Astrocyte (in vitro differentiated cells and primary cell): ENCODE measurements around the gene CIBAR2. TPM values are rescaled to one million over a fixed set of nuclear protein-coding genes. Genes with fewer than 3 reads are reported as not detected.

Experiments used
- DNase-seq: peaks from one replicate; pipeline ENCODE4 v3.0.0-alpha.2; 2010; ENCODE audit warnings: low read depth
- FAIRE-seq: peaks from 2 replicates; lab custom pipeline; 2011; peaks lifted over from hg19 to GRCh38; lab: Jason Lieb, UNC
- H2AFZ ChIP-seq: 2 replicates; pipeline ENCODE4 v1.6.0; 2012; ENCODE audit warnings: low read depth, low read length, inconsistent platforms
- H3K27ac ChIP-seq: 2 replicates; pipeline ENCODE4 v1.5.1; 2011; ENCODE audit warnings: low read depth, low read length, inconsistent platforms
- H3K27me3 ChIP-seq: 2 replicates; pipeline ENCODE4 v1.6.0; 2011; ENCODE audit warnings: low read length, inconsistent platforms; ENCODE audit not compliant: insufficient read depth
- H3K36me3 ChIP-seq: 2 replicates; pipeline ENCODE4 v1.5.1; 2011; ENCODE audit warnings: low read length, inconsistent platforms; ENCODE audit not compliant: insufficient read depth
- H3K4me1 ChIP-seq: 2 replicates; pipeline ENCODE4 v1.5.1; 2011; ENCODE audit warnings: low read length, inconsistent platforms; ENCODE audit not compliant: insufficient read depth
- H3K4me2 ChIP-seq: 2 replicates; pipeline ENCODE4 v1.6.0; 2012; ENCODE audit warnings: low read length, inconsistent platforms
- H3K4me3 ChIP-seq: 2 replicates; pipeline ENCODE4 v1.5.1; 2011; ENCODE audit warnings: low read depth, mild to moderate bottlenecking, low read length, inconsistent platforms; ENCODE audit not compliant: insufficient read depth
- H3K79me2 ChIP-seq: 2 replicates; pipeline ENCODE4 v1.6.0; 2012; ENCODE audit warnings: mild to moderate bottlenecking, low read length, inconsistent platforms; ENCODE audit not compliant: insufficient read depth
- H3K9ac ChIP-seq: 2 replicates; pipeline ENCODE4 v1.6.0; 2012; ENCODE audit warnings: mild to moderate bottlenecking, low read length, inconsistent platforms
- H3K9me3 ChIP-seq: 2 replicates; pipeline ENCODE4 v1.5.1; 2012; ENCODE audit warnings: low read depth, mild to moderate bottlenecking, low read length, inconsistent platforms; ENCODE audit not compliant: insufficient read depth
- H4K20me1 ChIP-seq: 2 replicates; pipeline ENCODE4 v1.6.0; 2012; ENCODE audit warnings: low read length, inconsistent platforms; ENCODE audit not compliant: insufficient read depth
- H3K27ac Mint-ChIP-seq: one replicate; pipeline ENCODE4 v1.8.0; 2021; ENCODE audit warnings: mild to moderate bottlenecking, mixed read lengths; ENCODE audit not compliant: unreplicated experiment
- H3K27me3 Mint-ChIP-seq: one replicate; pipeline ENCODE4 v1.8.0; 2021; ENCODE audit warnings: low read depth, mixed read lengths; ENCODE audit not compliant: unreplicated experiment
- H3K36me3 Mint-ChIP-seq: one replicate; pipeline ENCODE4 v1.8.0; 2021; ENCODE audit warnings: low read depth, mixed read lengths; ENCODE audit not compliant: unreplicated experiment
- H3K4me1 Mint-ChIP-seq: one replicate; pipeline ENCODE4 v1.8.0; 2021; ENCODE audit warnings: low read depth, mixed read lengths; ENCODE audit not compliant: unreplicated experiment
- H3K4me3 Mint-ChIP-seq: one replicate; pipeline ENCODE4 v1.8.0; 2021; ENCODE audit warnings: mild to moderate bottlenecking, moderate library complexity, mixed read lengths; ENCODE audit not compliant: unreplicated experiment
- H3K9me3 Mint-ChIP-seq: one replicate; pipeline ENCODE4 v1.8.0; 2021; ENCODE audit warnings: mild to moderate bottlenecking, mixed read lengths; ENCODE audit not compliant: unreplicated experiment
- EZH2 ChIP-seq: IDR thresholded peaks from 2 replicates; pipeline ENCODE4 v1.6.1; 2012; ENCODE audit warnings: mild to moderate bottlenecking, low read length, inconsistent platforms; ENCODE audit not compliant: insufficient read depth
- total RNA-seq: library from RNA; stranded (reverse); gene quantifications from 2 replicates; pipeline ENCODE4 v1.2.1, GENCODE V29; 2021
- TF ChIP-seq, protein P1 (sequence below): IDR thresholded peaks from 2 replicates; pipeline ENCODE4 v1.5.1; 2011; ENCODE audit warnings: low read depth, mild to moderate bottlenecking, inconsistent platforms, low read length, moderate library complexity; ENCODE audit not compliant: insufficient read depth

The CIBAR2 gene
- total RNA-seq, 1 donor from 2014 or later, result not detected

DNA sequence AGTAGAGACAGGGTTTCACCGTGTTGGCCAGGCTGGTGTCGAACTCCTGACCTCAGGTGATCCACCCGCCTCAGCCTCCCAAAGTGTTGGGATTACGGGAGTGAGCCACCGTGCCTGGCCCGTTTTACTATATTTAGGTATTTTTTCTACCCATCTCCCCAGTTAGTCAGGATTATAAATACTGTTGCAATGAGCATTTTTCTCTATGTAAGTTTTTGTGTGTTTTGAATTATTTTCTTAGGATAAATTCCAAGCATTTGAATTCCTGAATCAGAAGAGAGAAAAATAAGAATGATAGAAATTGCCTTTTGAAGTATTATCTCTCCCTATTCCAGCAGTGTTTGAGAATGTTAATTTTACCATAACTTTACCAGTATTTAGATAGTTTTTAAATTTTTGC, 48.1 kb downstream of the CIBAR2 start:
- H3K36me3 ChIP-seq, result no peaks in the 10 kb centered on the region
- H3K9ac ChIP-seq, result no peak overlapping the region
- H3K27ac Mint-ChIP-seq, result no peak overlapping the region
- DNase-seq (no peak), FAIRE-seq (no peak)
- no peak overlapping the region for H3K4me3 Mint-ChIP-seq
- H3K4me1 ChIP-seq, result no peaks in the 10 kb centered on the region
- H3K79me2 ChIP-seq, result no peaks in the 10 kb centered on the region
- peaks cover 18% of the 10 kb centered on the region for H3K27me3 Mint-ChIP-seq
- no peaks in the 10 kb centered on the region for H3K4me1 Mint-ChIP-seq
- no peak overlapping the region for H3K4me2 ChIP-seq
- no peaks in the 10 kb centered on the region for H3K9me3 ChIP-seq
- TF ChIP-seq, protein P1, sequence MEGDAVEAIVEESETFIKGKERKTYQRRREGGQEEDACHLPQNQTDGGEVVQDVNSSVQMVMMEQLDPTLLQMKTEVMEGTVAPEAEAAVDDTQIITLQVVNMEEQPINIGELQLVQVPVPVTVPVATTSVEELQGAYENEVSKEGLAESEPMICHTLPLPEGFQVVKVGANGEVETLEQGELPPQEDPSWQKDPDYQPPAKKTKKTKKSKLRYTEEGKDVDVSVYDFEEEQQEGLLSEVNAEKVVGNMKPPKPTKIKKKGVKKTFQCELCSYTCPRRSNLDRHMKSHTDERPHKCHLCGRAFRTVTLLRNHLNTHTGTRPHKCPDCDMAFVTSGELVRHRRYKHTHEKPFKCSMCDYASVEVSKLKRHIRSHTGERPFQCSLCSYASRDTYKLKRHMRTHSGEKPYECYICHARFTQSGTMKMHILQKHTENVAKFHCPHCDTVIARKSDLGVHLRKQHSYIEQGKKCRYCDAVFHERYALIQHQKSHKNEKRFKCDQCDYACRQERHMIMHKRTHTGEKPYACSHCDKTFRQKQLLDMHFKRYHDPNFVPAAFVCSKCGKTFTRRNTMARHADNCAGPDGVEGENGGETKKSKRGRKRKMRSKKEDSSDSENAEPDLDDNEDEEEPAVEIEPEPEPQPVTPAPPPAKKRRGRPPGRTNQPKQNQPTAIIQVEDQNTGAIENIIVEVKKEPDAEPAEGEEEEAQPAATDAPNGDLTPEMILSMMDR, result no peak
- no peak for TF ChIP-seq EZH2
- H3K36me3 Mint-ChIP-seq, result peaks cover 12% of the 10 kb centered on the region
- no peak overlapping the region for H2AFZ ChIP-seq
- no peaks in the 10 kb centered on the region for H3K27me3 ChIP-seq
- H4K20me1 ChIP-seq, result peaks cover 5% of the 10 kb centered on the region
- H3K4me3 ChIP-seq, result no peak overlapping the region
- H3K27ac ChIP-seq, result no peak overlapping the region
- no peaks in the 10 kb centered on the region for H3K9me3 Mint-ChIP-seq

DNA sequence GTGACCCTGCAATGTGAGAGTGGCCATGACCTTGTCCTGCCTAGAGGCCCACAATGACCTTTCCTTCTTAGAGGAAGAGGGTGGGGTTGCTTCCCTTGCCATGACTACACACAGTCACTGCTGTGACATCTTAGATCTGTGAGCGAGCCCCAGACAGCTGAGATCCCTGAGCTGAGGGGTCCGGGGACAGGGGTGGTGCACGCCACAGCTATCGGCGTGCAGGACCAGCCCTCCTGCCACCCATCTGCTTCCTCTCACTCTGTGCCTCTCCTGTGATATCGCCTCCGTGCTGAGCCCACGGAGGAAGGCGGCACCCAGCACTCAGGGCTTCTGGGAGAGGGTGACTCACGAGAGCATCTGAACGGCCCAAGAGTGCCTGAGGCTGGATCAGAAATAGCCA, 49.4 kb downstream of the CIBAR2 start:
- H3K9ac ChIP-seq, result no peak overlapping the region
- no peak overlapping the region for H2AFZ ChIP-seq
- no peaks in the 10 kb centered on the region for H3K36me3 ChIP-seq
- Mint-ChIP-seq H3K9me3 (no peaks in the 10 kb centered on the region), H3K4me3 (no peak overlapping the region), H3K27me3 (peaks cover 20% of the 10 kb centered on the region), H3K36me3 (peaks cover 12% of the 10 kb centered on the region), H3K4me1 (no peaks in the 10 kb centered on the region), H3K27ac (no peak overlapping the region)
- no peak overlapping the region for H3K4me3 ChIP-seq
- H4K20me1 ChIP-seq, result peaks cover 5% of the 10 kb centered on the region
- no peaks in the 10 kb centered on the region for H3K79me2 ChIP-seq
- no peaks in the 10 kb centered on the region for H3K4me1 ChIP-seq
- FAIRE-seq (no peak), DNase-seq (no peak)
- no peaks in the 10 kb centered on the region for H3K9me3 ChIP-seq
- no peak overlapping the region for H3K4me2 ChIP-seq
- no peaks in the 10 kb centered on the region for H3K27me3 ChIP-seq
- no peak for TF ChIP-seq EZH2
- TF ChIP-seq, protein P1, result no peak
- no peak overlapping the region for H3K27ac ChIP-seq

DNA sequence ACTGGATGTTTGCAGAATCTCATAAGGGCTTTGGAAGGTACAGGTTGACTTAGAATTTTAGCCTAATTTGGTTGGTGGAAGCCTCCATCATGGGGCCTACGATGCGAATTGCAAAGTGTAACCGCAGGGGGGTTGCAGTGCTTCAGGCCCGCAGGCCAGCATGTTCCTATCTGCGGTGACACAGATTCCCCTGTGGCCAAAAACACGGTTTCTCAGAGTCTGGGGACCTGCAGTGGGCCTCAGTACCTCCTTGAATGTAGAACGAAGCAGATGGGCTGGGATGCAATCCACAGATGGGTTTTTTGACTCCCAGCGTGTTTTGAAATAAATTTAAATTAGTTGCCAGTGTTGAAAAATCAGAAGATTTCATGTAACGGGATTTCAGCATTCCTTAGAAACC, 49.9 kb downstream of the CIBAR2 start:
- Histone ChIP-seq H4K20me1 (peaks cover 9% of the 10 kb centered on the region), H3K4me1 (no peaks in the 10 kb centered on the region), H3K4me3 (no peak overlapping the region), H3K9ac (no peak overlapping the region), H3K36me3 (no peaks in the 10 kb centered on the region), H3K27me3 (no peaks in the 10 kb centered on the region), H3K79me2 (no peaks in the 10 kb centered on the region), H3K4me2 (no peak overlapping the region), H3K9me3 (no peaks in the 10 kb centered on the region), H3K27ac (no peak overlapping the region), H2AFZ (no peak overlapping the region)
- Mint-ChIP-seq H3K27ac (no peak overlapping the region), H3K4me3 (no peak overlapping the region), H3K9me3 (no peaks in the 10 kb centered on the region), H3K27me3 (peaks cover 20% of the 10 kb centered on the region), H3K4me1 (no peaks in the 10 kb centered on the region), H3K36me3 (peaks cover 11% of the 10 kb centered on the region)
- FAIRE-seq (no peak), DNase-seq (no peak)
- TF ChIP-seq, protein P1, result no peak
- TF ChIP-seq EZH2, result no peak
